ENCODE data around the gene ZNF473. TPM values are rescaled to one million over a fixed set of nuclear protein-coding genes. Genes with fewer than 3 reads are reported as not detected.
A peak's percentile ranks its signal among the peaks of the same experiment; 100 is the strongest.
"Not testable (repeated sequence)": the region's sequence is repeated elsewhere in the genome, so short reads cannot be mapped to it uniquely, and the experiment has no call there.

The ZNF473 gene
- total RNA-seq, 1 donor from 2014 or later: 9.7 TPM

DNA sequence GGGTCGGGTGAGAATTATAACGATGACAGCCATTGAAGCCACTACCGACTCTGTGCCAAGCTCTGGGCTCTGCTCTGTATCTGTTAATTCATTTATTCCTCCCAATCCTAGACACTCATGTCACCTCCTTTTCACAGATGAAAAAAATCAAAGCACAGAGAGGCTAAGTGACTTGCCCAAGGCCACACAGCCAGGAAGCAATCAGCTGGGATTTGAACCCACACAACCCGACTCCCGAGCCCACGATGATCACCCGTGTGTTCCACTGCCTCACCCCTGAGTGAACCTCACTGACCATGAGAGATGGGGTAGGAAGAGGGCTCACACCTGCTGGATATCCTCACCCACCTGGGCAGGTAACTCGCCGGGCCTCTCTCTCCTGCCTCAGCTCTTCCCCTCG, 40.1 kb downstream of the ZNF473 start:
- Histone ChIP-seq H3K27me3 (no peaks in the 10 kb centered on the region), H2AFZ (replicated peaks) (no peak overlapping the region), H3K4me2 (no peak overlapping the region), H3K27ac (no peak overlapping the region), H3K79me2 (ENCODE audit: low read depth) (no peaks in the 10 kb centered on the region), H3K9ac (no peak overlapping the region), H3K4me1 (no peaks in the 10 kb centered on the region), H4K20me1 (ENCODE audit: low read depth) (no peaks in the 10 kb centered on the region), H3F3A (ENCODE audit: low read depth) (no peaks in the 10 kb centered on the region), H3K36me3 (no peaks in the 10 kb centered on the region), H3K4me3 (no peak overlapping the region), H3K9me3 (ENCODE audit: low read depth) (no peaks in the 10 kb centered on the region)
- no peaks in the 10 kb centered on the region for H3K36me3 Mint-ChIP-seq
- H3K4me3 Mint-ChIP-seq: no peak overlapping the region
- H3K4me1 Mint-ChIP-seq: no peaks in the 10 kb centered on the region
- no peak for DNase-seq (ENCODE audit: low spot score)
- peaks cover 4% of the 10 kb centered on the region for H3K27me3 Mint-ChIP-seq (ENCODE audit: insufficient read depth, low read depth)
- peaks cover 9% of the 10 kb centered on the region for H3K9me3 Mint-ChIP-seq
- no peak for TF ChIP-seq EZH2phosphoT487 (IDR thresholded peaks at IDR 0.05)
- TF ChIP-seq, protein P1, sequence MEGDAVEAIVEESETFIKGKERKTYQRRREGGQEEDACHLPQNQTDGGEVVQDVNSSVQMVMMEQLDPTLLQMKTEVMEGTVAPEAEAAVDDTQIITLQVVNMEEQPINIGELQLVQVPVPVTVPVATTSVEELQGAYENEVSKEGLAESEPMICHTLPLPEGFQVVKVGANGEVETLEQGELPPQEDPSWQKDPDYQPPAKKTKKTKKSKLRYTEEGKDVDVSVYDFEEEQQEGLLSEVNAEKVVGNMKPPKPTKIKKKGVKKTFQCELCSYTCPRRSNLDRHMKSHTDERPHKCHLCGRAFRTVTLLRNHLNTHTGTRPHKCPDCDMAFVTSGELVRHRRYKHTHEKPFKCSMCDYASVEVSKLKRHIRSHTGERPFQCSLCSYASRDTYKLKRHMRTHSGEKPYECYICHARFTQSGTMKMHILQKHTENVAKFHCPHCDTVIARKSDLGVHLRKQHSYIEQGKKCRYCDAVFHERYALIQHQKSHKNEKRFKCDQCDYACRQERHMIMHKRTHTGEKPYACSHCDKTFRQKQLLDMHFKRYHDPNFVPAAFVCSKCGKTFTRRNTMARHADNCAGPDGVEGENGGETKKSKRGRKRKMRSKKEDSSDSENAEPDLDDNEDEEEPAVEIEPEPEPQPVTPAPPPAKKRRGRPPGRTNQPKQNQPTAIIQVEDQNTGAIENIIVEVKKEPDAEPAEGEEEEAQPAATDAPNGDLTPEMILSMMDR (IDR thresholded peaks at IDR 0.05): no peak
- no peak for TF ChIP-seq EZH2 (IDR thresholded peaks at IDR 0.05)
- no peak overlapping the region for H3K27ac Mint-ChIP-seq

DNA sequence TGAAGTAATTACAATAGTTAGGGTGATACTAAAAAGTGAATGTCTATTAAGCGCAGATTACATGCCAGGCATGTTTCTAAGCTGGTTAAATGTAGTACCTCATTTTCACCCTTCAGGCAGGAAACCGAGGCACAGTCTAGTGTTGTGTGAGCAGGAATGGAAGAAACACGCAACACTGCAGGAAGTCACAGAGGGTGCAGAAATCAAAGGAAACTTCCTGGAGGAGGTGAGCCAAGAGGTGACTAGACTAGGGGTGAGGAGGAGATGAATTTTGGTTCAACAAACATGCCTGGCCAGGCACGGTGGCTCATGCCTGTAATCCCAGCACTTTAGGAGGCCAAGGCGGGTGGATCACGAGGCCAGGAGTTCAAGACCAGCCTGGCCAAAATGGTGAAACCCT, 41.8 kb downstream of the ZNF473 start:
- Histone ChIP-seq H3K36me3 (no peaks in the 10 kb centered on the region), H3K27me3 (no peaks in the 10 kb centered on the region), H3K4me1 (no peaks in the 10 kb centered on the region), H3K79me2 (ENCODE audit: low read depth) (no peaks in the 10 kb centered on the region), H3K4me2 (no peak overlapping the region), H3F3A (ENCODE audit: low read depth) (no peaks in the 10 kb centered on the region), H2AFZ (replicated peaks) (no peak overlapping the region), H3K4me3 (no peak overlapping the region), H3K9ac (no peak overlapping the region), H3K27ac (no peak overlapping the region), H4K20me1 (ENCODE audit: low read depth) (no peaks in the 10 kb centered on the region), H3K9me3 (ENCODE audit: low read depth) (no peaks in the 10 kb centered on the region)
- peaks cover 4% of the 10 kb centered on the region for H3K9me3 Mint-ChIP-seq
- no peaks in the 10 kb centered on the region for H3K4me1 Mint-ChIP-seq
- no peaks in the 10 kb centered on the region for H3K36me3 Mint-ChIP-seq
- peaks cover 7% of the 10 kb centered on the region for H3K27me3 Mint-ChIP-seq (ENCODE audit: insufficient read depth, low read depth)
- no peak for DNase-seq (ENCODE audit: low spot score)
- H3K4me3 Mint-ChIP-seq: no peak overlapping the region
- TF ChIP-seq EZH2phosphoT487 (IDR thresholded peaks at IDR 0.05): no peak
- TF ChIP-seq EZH2 (IDR thresholded peaks at IDR 0.05): no peak
- TF ChIP-seq, protein P1 (IDR thresholded peaks at IDR 0.05): no peak
- no peak overlapping the region for H3K27ac Mint-ChIP-seq

DNA sequence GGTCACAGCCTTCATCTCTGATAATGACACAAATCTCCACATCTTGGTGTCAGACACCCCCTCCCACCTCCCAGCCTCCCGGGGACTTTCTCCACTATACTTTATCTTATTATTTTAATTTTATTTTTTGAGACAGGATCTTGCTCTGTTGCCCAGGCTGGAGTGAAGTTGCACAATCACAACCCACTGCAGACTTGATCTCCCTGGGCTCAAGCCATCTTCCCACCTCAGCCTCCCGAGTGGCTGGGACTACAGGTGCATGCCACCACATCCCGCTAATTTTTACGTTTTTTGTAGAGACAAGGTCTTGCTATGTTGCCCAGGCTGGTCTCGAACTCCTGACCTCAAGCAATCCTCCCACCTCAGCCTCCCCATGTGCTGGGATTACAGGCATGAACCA, 42.6 kb downstream of the ZNF473 start:
- not testable (repeated sequence) for H2AFZ ChIP-seq (replicated peaks); H3K36me3 Mint-ChIP-seq; H3K79me2 ChIP-seq (ENCODE audit: low read depth); H3K36me3 ChIP-seq; H4K20me1 ChIP-seq (ENCODE audit: low read depth); H3K27ac Mint-ChIP-seq; H3K9me3 Mint-ChIP-seq; DNase-seq (ENCODE audit: low spot score); H3K9me3 ChIP-seq (ENCODE audit: low read depth); H3K4me2 ChIP-seq; H3K4me3 Mint-ChIP-seq; H3K27ac ChIP-seq; H3K27me3 Mint-ChIP-seq (ENCODE audit: insufficient read depth, low read depth); H3K4me1 ChIP-seq; H3F3A ChIP-seq (ENCODE audit: low read depth); H3K4me3 ChIP-seq; H3K9ac ChIP-seq; H3K27me3 ChIP-seq; H3K4me1 Mint-ChIP-seq

DNA sequence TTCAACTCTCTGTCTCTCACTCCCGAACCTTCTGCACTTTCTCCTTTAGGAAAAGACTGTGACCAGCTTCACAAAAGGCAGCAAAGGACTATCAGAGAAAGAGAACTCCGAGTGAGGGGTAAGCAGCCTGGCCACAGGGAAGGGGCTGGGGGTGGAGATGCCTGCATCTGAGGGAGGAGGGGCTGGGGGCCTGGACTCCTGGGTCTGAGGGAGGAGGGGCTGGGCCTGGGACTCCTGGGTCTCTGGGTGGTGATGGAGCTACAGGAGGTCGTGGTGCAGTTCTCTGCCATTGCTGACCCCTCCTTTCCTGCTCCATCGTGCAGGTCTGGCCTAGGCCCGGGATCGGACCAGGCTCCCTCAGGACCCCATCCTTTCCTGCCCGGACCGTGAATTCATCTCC, 49.3 kb downstream of the ZNF473 start:
- H3K27me3 ChIP-seq; H3K27ac ChIP-seq; H3K4me1 ChIP-seq; H3K27ac Mint-ChIP-seq; H3K4me3 Mint-ChIP-seq; DNase-seq (ENCODE audit: low spot score); H3K79me2 ChIP-seq (ENCODE audit: low read depth); H3K36me3 ChIP-seq; H3F3A ChIP-seq (ENCODE audit: low read depth); H3K4me3 ChIP-seq; H3K4me1 Mint-ChIP-seq; H3K9me3 ChIP-seq (ENCODE audit: low read depth); H3K4me2 ChIP-seq; H3K36me3 Mint-ChIP-seq; H3K9me3 Mint-ChIP-seq; H4K20me1 ChIP-seq (ENCODE audit: low read depth); H2AFZ ChIP-seq (replicated peaks); H3K9ac ChIP-seq: not testable (repeated sequence)
- peaks cover 15% of the 10 kb centered on the region for H3K27me3 Mint-ChIP-seq (ENCODE audit: insufficient read depth, low read depth)

DNA sequence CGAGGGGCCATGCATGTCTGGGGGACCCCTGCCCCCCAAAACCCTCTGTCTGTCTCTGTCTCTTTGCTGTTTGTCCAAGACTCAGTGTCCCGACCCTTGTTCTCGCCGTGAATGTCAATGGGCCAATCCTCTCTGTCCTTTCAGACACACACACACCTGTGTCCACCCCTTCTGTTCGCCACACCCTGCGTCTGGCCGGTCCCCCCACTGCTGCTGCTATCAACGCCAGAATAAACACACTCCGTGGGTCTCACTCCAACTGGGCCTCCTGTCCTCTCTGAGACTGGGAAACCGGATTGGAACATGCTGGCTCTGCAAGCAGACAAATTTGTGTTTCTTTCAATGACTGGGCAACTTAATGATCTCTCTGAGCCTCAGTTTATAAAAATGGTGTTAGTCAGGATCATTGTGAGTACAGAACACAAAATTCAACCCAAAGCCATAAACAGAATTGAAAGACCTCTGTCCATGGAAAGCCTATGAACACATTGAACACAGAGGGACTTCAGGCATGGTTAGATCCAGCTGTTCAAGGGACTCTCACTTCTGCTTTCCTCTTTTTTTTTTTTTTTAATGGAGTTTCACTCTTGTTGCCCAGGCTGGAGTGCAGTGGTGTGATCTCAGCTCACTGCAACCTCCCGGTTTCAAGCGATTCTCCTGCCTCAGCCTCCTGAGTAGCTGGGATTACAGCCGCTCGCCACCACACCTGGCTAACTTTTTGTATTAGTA, 50.0 kb downstream of the ZNF473 start:
- not testable (repeated sequence) for H3K27me3 ChIP-seq; H3K9me3 ChIP-seq (ENCODE audit: low read depth); H3K79me2 ChIP-seq (ENCODE audit: low read depth); DNase-seq (ENCODE audit: low spot score); H3F3A ChIP-seq (ENCODE audit: low read depth); H3K4me3 Mint-ChIP-seq; H3K4me1 Mint-ChIP-seq; H3K36me3 Mint-ChIP-seq; H4K20me1 ChIP-seq (ENCODE audit: low read depth); H3K36me3 ChIP-seq; H3K27ac ChIP-seq; H3K9me3 Mint-ChIP-seq; H3K4me3 ChIP-seq; H3K4me1 ChIP-seq; H3K9ac ChIP-seq; H2AFZ ChIP-seq (replicated peaks); H3K4me2 ChIP-seq
- Mint-ChIP-seq H3K27me3 (ENCODE audit: insufficient read depth, low read depth) (peaks cover 15% of the 10 kb centered on the region), H3K27ac (peak overlapping the region; percentile 31)

DNA sequence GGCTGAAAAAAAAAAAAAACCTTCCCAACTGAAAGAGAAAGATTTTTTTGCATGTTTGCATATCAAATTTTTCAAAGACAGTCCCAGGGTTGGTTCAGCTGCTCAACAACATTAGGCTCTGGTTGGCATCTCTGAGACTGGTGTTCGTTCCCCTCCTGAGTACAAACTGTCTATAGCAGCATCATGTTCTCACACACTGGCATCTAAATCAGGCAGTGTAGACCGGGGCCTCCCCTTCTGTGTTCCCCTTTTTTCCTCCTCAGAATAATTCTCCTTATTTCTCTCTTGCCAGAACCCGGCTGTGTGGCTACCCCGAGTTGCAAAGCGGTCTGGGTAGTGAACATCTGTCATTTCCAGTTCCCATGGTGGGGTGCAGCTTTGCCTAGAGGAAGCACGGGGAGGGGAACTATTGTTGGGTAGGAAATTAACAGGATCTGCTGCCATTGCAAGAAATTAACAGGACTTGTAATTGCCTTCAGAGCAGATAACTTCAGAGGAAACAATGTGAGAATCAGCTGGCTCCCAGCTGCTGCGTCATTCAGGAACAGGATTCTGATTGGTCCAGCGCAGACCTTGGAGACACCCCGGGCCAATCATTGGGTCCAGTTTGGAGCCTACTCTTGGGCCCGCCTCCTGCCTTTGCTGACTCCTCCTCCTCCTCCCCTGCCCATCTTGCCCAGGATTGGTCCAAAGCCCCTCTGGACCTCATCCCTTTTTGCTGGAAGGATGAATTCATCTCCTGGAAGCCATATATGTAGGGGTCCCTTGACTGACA, 51.0 kb downstream of the ZNF473 start:
- not testable (repeated sequence) for DNase-seq (ENCODE audit: low spot score); H3K9ac ChIP-seq; H3K36me3 ChIP-seq; H3K9me3 ChIP-seq (ENCODE audit: low read depth); H3K4me3 Mint-ChIP-seq; H3F3A ChIP-seq (ENCODE audit: low read depth); H2AFZ ChIP-seq (replicated peaks); H3K4me3 ChIP-seq; H3K27ac Mint-ChIP-seq; H3K4me1 Mint-ChIP-seq; H3K4me2 ChIP-seq; H3K79me2 ChIP-seq (ENCODE audit: low read depth); H3K4me1 ChIP-seq; H3K27me3 ChIP-seq; H4K20me1 ChIP-seq (ENCODE audit: low read depth); H3K27ac ChIP-seq; H3K36me3 Mint-ChIP-seq; H3K9me3 Mint-ChIP-seq
- H3K27me3 Mint-ChIP-seq (ENCODE audit: insufficient read depth, low read depth): peaks cover 15% of the 10 kb centered on the region
